DND-41 (cell line): ENCODE data around the gene BTBD7.

Source experiments
- ATAC-seq: fragments of 200-7000 bp; cut with Tn5 transposase; 3 replicates; pipeline ENCODE4 v1.9.1; 2021; ENCODE audit warnings: low read depth; ENCODE audit not compliant: insufficient read depth
- DNase-seq: peaks from one replicate; pipeline ENCODE4 v3.0.0-alpha.2; 2020
- H2AFZ ChIP-seq: 2 replicates; pipeline ENCODE4 v1.6.0; 2012; ENCODE audit warnings: low read depth, low read length
- H3K27ac ChIP-seq: 2 replicates; pipeline ENCODE4 v1.5.1; 2012; ENCODE audit warnings: low read length, inconsistent platforms
- H3K27me3 ChIP-seq: fragments of 200-600 bp; sonication (generic); 2 replicates; pipeline ENCODE4 v1.6.0; 2012; ENCODE audit warnings: low read length, mild to moderate bottlenecking, inconsistent platforms; ENCODE audit not compliant: insufficient read depth, poor library complexity
- H3K36me3 ChIP-seq: 2 replicates; pipeline ENCODE4 v1.5.1; 2012; ENCODE audit warnings: low read length, inconsistent platforms; ENCODE audit not compliant: insufficient read depth
- H3K4me1 ChIP-seq: 2 replicates; pipeline ENCODE4 v1.5.1; 2012; ENCODE audit warnings: mild to moderate bottlenecking, low read length; ENCODE audit not compliant: insufficient read depth
- H3K4me2 ChIP-seq: 2 replicates; pipeline ENCODE4 v1.6.0; 2012; ENCODE audit warnings: mild to moderate bottlenecking, moderate library complexity, low read length, inconsistent platforms; ENCODE audit not compliant: insufficient read depth
- H3K4me3 ChIP-seq, 2 experiments: fragments of 200-600 bp in 1 of 2; shearing (Covaris generic) in 1 of 2; 2 replicates each; pipeline ENCODE4 v1.5.1; 2012 to 2016; ENCODE audit warnings: inconsistent platforms in 2 of 2, low read length in 2 of 2, mild to moderate bottlenecking in 2 of 2, low read depth in 1 of 2, moderate library complexity in 1 of 2
- H3K79me2 ChIP-seq: 2 replicates; pipeline ENCODE4 v1.6.0; 2012; ENCODE audit warnings: low read length, inconsistent platforms; ENCODE audit not compliant: insufficient read depth
- H3K9ac ChIP-seq: 2 replicates; pipeline ENCODE4 v1.6.0; 2012; ENCODE audit warnings: low read depth, mild to moderate bottlenecking, inconsistent platforms, low read length, moderate library complexity
- H3K9me3 ChIP-seq: 2 replicates; pipeline ENCODE4 v1.5.1; 2012; ENCODE audit warnings: low read length, moderate library complexity, mild to moderate bottlenecking, inconsistent platforms; ENCODE audit not compliant: insufficient read depth, severe bottlenecking
- H4K20me1 ChIP-seq: 2 replicates; pipeline ENCODE4 v1.6.0; 2012; ENCODE audit warnings: low read length; ENCODE audit not compliant: insufficient read depth
- CTCF ChIP-seq: IDR thresholded peaks from 2 replicates; pipeline ENCODE4 v1.5.1; 2012; ENCODE audit warnings: borderline replicate concordance, low read length, moderate library complexity, mild to moderate bottlenecking; ENCODE audit not compliant: poor library complexity, severe bottlenecking; ENCODE audit errors: extremely low read depth
- EZH2 ChIP-seq: IDR thresholded peaks from 3 replicates; pipeline ENCODE4 v1.6.1; 2012; ENCODE audit warnings: borderline replicate concordance, low read depth, mild to moderate bottlenecking, moderate library complexity, low read length, inconsistent platforms; ENCODE audit not compliant: severe bottlenecking

The BTBD7 gene

GRCh38 chr14:93315575-93315974, 17.3 kb downstream of the BTBD7 start:
- DNase-seq (no peak), ATAC-seq (no peak)
- no peaks in the 10 kb centered on the region for H3K27me3 ChIP-seq
- no peak overlapping the region for H3K9ac ChIP-seq
- peaks cover 27% of the 10 kb centered on the region for H4K20me1 ChIP-seq
- H3K4me1 ChIP-seq: no peaks in the 10 kb centered on the region
- TF ChIP-seq EZH2 (no peak), CTCF (no peak)
- H3K79me2 ChIP-seq: peaks cover 75% of the 10 kb centered on the region
- no peak overlapping the region for H3K4me2 ChIP-seq
- H3K27ac ChIP-seq: no peak overlapping the region
- H3K4me3 ChIP-seq: no peak overlapping the region
- no peaks in the 10 kb centered on the region for H3K36me3 ChIP-seq
- no peak overlapping the region for H2AFZ ChIP-seq
- H3K9me3 ChIP-seq: no peaks in the 10 kb centered on the region

GRCh38 chr14:93311082-93311481, 21.8 kb downstream of the BTBD7 start:
- no peak overlapping the region for H2AFZ ChIP-seq
- H3K79me2 ChIP-seq: peaks cover 63% of the 10 kb centered on the region
- no peak overlapping the region for H3K4me2 ChIP-seq
- H3K27me3 ChIP-seq: no peaks in the 10 kb centered on the region
- H3K9me3 ChIP-seq: no peaks in the 10 kb centered on the region
- no peaks in the 10 kb centered on the region for H3K4me1 ChIP-seq
- H3K27ac ChIP-seq: no peak overlapping the region
- ATAC-seq: no peak
- TF ChIP-seq EZH2 (no peak), CTCF (no peak)
- peaks cover 19% of the 10 kb centered on the region for H4K20me1 ChIP-seq
- DNase-seq: no peak
- H3K36me3 ChIP-seq: no peaks in the 10 kb centered on the region
- H3K4me3 ChIP-seq: no peak overlapping the region
- H3K9ac ChIP-seq: no peak overlapping the region

DNA sequence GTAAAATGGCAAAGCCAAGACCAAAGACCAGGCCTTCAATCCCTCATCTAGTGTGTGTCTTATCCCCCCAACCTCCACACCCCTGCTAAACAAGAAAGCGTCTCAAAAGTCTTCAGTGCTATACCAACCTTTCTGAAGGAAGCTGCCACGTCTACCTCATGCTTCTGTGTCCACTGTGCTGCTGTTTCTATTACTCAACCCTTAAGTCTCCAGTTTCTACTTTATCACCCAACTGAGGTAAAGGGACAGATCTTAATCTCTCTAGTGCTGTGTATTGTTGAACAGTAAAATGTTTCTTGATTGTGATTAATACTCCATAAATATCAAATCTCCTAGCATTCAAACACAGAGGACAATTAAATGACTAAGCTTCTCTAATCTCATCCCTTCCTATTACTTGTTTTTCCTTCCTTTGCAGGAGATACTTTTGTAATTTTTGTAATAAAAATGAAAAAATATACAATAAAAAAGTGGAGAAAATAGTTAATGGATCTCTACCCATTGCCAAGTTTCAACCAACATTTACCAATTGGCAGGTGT, 23.3 kb downstream of the BTBD7 start:
- H3K9me3 ChIP-seq: no peaks in the 10 kb centered on the region

More for the DNA sequence above, 23.3 kb downstream of the BTBD7 start:
- Histone ChIP-seq H3K4me1 (no peaks in the 10 kb centered on the region), H3K4me2 (no peak overlapping the region), H3K4me3 (no peak overlapping the region), H3K27me3 (no peaks in the 10 kb centered on the region), H3K36me3 (no peaks in the 10 kb centered on the region), H3K79me2 (peaks cover 70% of the 10 kb centered on the region), H4K20me1 (peaks cover 19% of the 10 kb centered on the region), H3K9ac (no peak overlapping the region), H2AFZ (no peak overlapping the region), H3K27ac (no peak overlapping the region)
- TF ChIP-seq EZH2 (no peak), CTCF (no peak)
- ATAC-seq (no peak), DNase-seq (no peak)
